H4 (cell line): ENCODE data around the gene PON2. TPM values are rescaled to one million over a fixed set of nuclear protein-coding genes. Genes with fewer than 3 reads are reported as not detected.
"Not testable (repeated sequence)": the region's sequence is repeated elsewhere in the genome, so short reads cannot be mapped to it uniquely, and the experiment has no call there.

Source experiments
- DNase-seq: peaks from one replicate; pipeline ENCODE4 v3.0.0-alpha.2; 2015; ENCODE audit warnings: low spot score
- total RNA-seq: library from RNA; depleted of rRNA; stranded (reverse); fragments of >200 nt; shearing (Covaris generic); gene quantifications from 2 replicates; pipeline ENCODE4 v1.2.3, GENCODE V29; 2014

PON2 gene
- total RNA-seq, 1 experiment from 2014 or later, result 222 TPM

GRCh38 chr7:95405208-95405607, 29.6 kb downstream of the PON2 start:
- DNase-seq, result no peak

- DNase-seq, result no peak
Observed at GRCh38 chr7:95404316-95404865, 30.4 kb downstream of the PON2 start.

- no peak for DNase-seq
Observed at GRCh38 chr7:95398155-95398940, 36.5 kb downstream of the PON2 start.

- DNase-seq, result no peak
Observed at GRCh38 chr7:95397381-95397780, 37.4 kb downstream of the PON2 start.

- DNase-seq, result no peak
Observed at GRCh38 chr7:95396136-95397032, 38.4 kb downstream of the PON2 start, which contains the start of gene PON3. PON3 (minus strand) TSS chr7:95396375; CDS start chr7:95396350, 25 bp downstream.

- no peak for DNase-seq
Observed at GRCh38 chr7:95395755-95396135, 39.1 kb downstream of the PON2 start.

GRCh38 chr7:95394370-95394769, 40.5 kb downstream of the PON2 start:
- no peak for DNase-seq

GRCh38 chr7:95391761-95392160, 43.1 kb downstream of the PON2 start:
- DNase-seq, result no peak

GRCh38 chr7:95389516-95389915, 45.3 kb downstream of the PON2 start:
- DNase-seq, result no peak

- DNase-seq, result not testable (repeated sequence)
Observed at GRCh38 chr7:95379457-95379856, 55.4 kb downstream of the PON2 start.

- no peak for DNase-seq
Observed at GRCh38 chr7:95376632-95377400, 58.0 kb downstream of the PON2 start.

- no peak for DNase-seq
Observed at GRCh38 chr7:95375591-95376257, 59.1 kb downstream of the PON2 start.

GRCh38 chr7:95373323-95373722, 61.5 kb downstream of the PON2 start:
- DNase-seq, result no peak

GRCh38 chr7:95368235-95368634, 66.6 kb downstream of the PON2 start:
- DNase-seq, result no peak

GRCh38 chr7:95367606-95368005, 67.2 kb downstream of the PON2 start:
- no peak for DNase-seq

- no peak for DNase-seq
Observed at GRCh38 chr7:95365151-95365550, 69.7 kb downstream of the PON2 start.

GRCh38 chr7:95357623-95358022, 77.2 kb downstream of the PON2 start:
- no peak for DNase-seq
